ENCODE results near the gene TMEM200A.
A peak's percentile ranks its signal among the peaks of the same experiment; 100 is the strongest.

TMEM200A gene

GRCh38 chr6:130412556-130413290 is 46.9 kb downstream of the TMEM200A start:
- peaks cover 10% of the 10 kb centered on the region for H3K9me3 Mint-ChIP-seq
- peaks cover 6% of the 10 kb centered on the region for H3K27me3 Mint-ChIP-seq (ENCODE audit: low read depth, poor library complexity)
- H3K4me1 Mint-ChIP-seq: no peaks in the 10 kb centered on the region
- no peak for DNase-seq
- H3K4me3 Mint-ChIP-seq: no peak overlapping the region
- H3K27ac Mint-ChIP-seq: no peak overlapping the region
- H3K36me3 Mint-ChIP-seq (ENCODE audit: low read depth): no peaks in the 10 kb centered on the region
- TF ChIP-seq CTCF (IDR thresholded peaks at IDR 0.05): no peak

DNA sequence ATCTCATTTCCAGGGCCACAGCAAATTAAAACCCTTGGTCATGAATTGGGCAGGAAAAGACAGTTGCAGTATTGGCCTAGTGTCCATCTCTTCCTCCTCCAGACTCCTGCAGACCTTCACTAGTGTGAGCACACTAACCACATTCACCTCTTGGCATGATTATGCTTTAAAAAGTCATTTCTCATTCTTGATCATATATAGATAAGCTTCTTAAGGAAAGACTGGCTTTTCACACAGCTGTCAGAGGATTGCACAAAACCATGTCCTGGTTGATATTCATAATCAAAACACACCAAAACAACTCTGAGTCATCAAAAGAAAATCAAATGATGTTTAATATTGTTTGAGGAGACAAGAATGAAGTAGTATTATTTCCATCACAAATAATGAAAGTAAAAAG is 52.1 kb downstream of the TMEM200A start:
- no peak overlapping the region for H3K27ac Mint-ChIP-seq
- no peak for DNase-seq
- H3K36me3 Mint-ChIP-seq (ENCODE audit: low read depth): no peaks in the 10 kb centered on the region
- peaks cover 2% of the 10 kb centered on the region for H3K27me3 Mint-ChIP-seq (ENCODE audit: low read depth, poor library complexity)
- no peak for TF ChIP-seq CTCF (IDR thresholded peaks at IDR 0.05)
- H3K4me3 Mint-ChIP-seq: no peak overlapping the region
- H3K4me1 Mint-ChIP-seq: no peaks in the 10 kb centered on the region
- peaks cover 4% of the 10 kb centered on the region for H3K9me3 Mint-ChIP-seq

DNA sequence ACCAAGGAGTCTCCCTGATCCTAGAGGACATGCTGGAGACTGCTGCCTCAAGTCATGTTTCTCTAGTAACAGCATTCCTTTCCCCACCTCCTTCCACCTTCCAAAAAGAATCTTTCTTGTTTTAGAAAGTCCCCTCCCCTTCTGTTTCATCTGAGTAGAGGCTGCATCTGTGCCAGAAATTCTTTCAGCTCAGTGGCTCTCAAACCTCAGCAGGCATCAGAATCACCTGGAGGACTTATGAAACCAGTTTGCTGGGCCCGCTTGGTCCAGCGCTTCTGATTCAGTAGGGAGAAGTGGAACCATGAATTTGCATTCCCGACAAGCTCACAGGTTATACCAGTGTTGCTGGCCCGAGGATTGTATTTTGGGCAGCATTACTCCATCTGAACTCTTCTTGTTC is 55.1 kb downstream of the TMEM200A start:
- Mint-ChIP-seq H3K27ac (peak overlapping the region; percentile 9), H3K9me3 (no peaks in the 10 kb centered on the region), H3K27me3 (ENCODE audit: low read depth, poor library complexity) (no peaks in the 10 kb centered on the region), H3K4me3 (no peak overlapping the region), H3K36me3 (ENCODE audit: low read depth) (no peaks in the 10 kb centered on the region), H3K4me1 (no peaks in the 10 kb centered on the region)
- DNase-seq: no peak
- TF ChIP-seq CTCF (IDR thresholded peaks at IDR 0.05): no peak

DNA sequence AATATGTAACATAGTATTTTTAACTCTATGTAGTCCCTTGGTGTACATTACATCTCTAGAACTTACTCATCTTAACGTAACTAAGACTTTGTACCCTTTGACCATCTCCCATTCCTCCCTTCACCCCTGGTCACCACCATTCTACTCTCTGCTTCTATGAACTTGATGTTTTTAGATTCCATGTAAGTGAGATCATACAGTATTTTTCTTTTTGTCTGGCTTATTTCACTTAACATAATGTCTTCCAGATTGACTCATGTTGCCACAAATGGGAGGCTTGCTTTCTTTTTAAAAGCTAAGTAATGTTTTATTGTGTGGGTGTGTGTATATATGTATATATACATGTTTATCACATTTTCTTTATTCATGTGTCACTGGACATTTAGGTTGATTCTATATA is 55.8 kb downstream of the TMEM200A start:
- no peak for TF ChIP-seq CTCF (IDR thresholded peaks at IDR 0.05)

GRCh38 chr6:130423044-130423443 is 57.2 kb downstream of the TMEM200A start:
- no peak for TF ChIP-seq CTCF (IDR thresholded peaks at IDR 0.05)
- H3K27me3 Mint-ChIP-seq (ENCODE audit: low read depth, poor library complexity): no peaks in the 10 kb centered on the region
- H3K4me1 Mint-ChIP-seq: no peaks in the 10 kb centered on the region
- H3K4me3 Mint-ChIP-seq: no peak overlapping the region
- DNase-seq: no peak
- no peak overlapping the region for H3K27ac Mint-ChIP-seq
- H3K36me3 Mint-ChIP-seq (ENCODE audit: low read depth): no peaks in the 10 kb centered on the region
- H3K9me3 Mint-ChIP-seq: no peaks in the 10 kb centered on the region

More for the DNA sequence above, 55.8 kb downstream of the TMEM200A start:
- no peaks in the 10 kb centered on the region for H3K27me3 Mint-ChIP-seq (ENCODE audit: low read depth, poor library complexity)
- no peak overlapping the region for H3K4me3 Mint-ChIP-seq
- no peaks in the 10 kb centered on the region for H3K4me1 Mint-ChIP-seq
- peak overlapping the region; percentile 52 for H3K27ac Mint-ChIP-seq
- H3K36me3 Mint-ChIP-seq (ENCODE audit: low read depth): no peaks in the 10 kb centered on the region
- H3K9me3 Mint-ChIP-seq: no peaks in the 10 kb centered on the region
- no peak for DNase-seq

DNA sequence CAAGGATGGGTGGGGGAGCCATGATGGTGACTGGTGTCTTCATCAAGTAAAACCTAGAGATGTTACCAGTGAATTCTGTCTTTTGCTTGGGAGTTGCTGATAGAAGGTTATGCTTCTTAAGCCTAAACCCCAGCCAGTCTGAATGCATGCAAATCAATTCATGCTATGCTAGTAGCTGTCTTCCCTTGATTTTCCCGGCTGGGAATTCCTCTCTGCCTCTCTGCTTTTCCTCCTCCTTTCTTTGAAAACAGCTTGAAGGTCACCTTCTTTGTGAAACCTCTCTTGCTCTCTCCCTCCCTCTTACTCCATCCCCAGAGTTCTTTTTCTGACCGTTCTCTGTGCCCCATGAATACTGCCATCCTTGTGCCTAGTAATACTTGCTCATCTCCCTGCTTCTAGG is 58.9 kb downstream of the TMEM200A start:
- Mint-ChIP-seq H3K27ac (no peak overlapping the region), H3K4me1 (no peaks in the 10 kb centered on the region), H3K36me3 (ENCODE audit: low read depth) (no peaks in the 10 kb centered on the region), H3K4me3 (no peak overlapping the region), H3K9me3 (no peaks in the 10 kb centered on the region), H3K27me3 (ENCODE audit: low read depth, poor library complexity) (no peaks in the 10 kb centered on the region)
- no peak for TF ChIP-seq CTCF (IDR thresholded peaks at IDR 0.05)
- DNase-seq: no peak

Data from nephron progenitor cell (in vitro differentiated cells).